Omental fat pad (tissue), 4 donors: ENCODE results near the gene CCP110. TPM values are rescaled to one million over a fixed set of nuclear protein-coding genes. Genes with fewer than 3 reads are reported as not detected.

Experiments used
- ATAC-seq: fragments of 150-250 bp; one replicate; pipeline ENCODE4 v1.9.1; 2016; ENCODE audit warnings: mild to moderate bottlenecking, moderate library complexity; ENCODE audit not compliant: low FRiP score
- DNase-seq: peaks from one replicate; pipeline ENCODE4 v3.0.0-alpha.2; 2019; ENCODE audit warnings: low spot score
- total RNA-seq, 4 donors: library from RNA; depleted of rRNA; stranded (reverse); fragments of >200 nt; gene quantifications; one replicate each; pipeline ENCODE4 v1.1.0, GENCODE V29; 2016
- TF ChIP-seq, protein P1 (sequence below), 3 donors: fragments of 450-650 bp; IDR thresholded peaks; one replicate each; pipeline ENCODE4 v1.5.1; 2016 to 2017; ENCODE audit warnings: antibody characterized with exemption in 3 of 3, mild to moderate bottlenecking in 3 of 3, moderate library complexity in 2 of 3

Gene CCP110
- total RNA-seq, 4 donors from 2014 or later = 8.9 to 18.8 (median 14.3) TPM

DNA sequence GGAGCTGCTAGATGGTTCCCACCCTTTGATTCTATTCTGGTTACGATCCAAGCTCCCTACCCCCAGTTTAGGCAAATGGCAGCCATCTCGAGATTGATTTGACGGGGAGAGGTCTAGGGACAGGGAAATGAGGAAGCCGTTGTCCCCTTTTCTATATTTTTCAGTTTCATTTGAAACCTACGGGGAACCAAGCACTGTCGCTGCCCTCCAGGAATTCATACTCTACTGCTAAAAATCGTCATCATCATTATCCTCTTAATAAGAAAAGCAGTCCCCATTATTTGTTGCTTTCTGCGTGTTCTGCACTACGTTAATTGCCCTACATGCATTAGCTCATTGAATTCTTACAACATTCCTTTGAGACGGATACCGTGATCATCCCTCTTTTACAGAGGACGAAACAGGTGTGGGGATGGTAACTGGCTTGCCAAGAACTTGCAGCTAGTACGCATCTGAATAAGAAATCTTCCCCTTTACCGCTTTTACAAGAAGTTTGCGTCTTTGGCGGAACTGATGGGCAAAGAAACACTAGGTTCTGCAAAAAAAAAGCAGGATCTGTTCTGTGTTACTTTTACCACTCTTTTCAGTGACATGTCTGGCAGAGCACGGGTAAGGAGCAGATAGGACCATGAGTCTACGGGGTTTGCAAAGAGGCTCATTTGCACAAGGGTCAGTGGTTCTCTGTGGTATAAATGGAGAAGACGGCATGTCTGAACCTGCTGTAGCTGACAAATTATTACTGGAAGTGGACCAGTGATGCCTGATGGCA lies 1.1 kb downstream of the CCP110 start:
- ATAC-seq = no peak
- TF ChIP-seq, protein P1, sequence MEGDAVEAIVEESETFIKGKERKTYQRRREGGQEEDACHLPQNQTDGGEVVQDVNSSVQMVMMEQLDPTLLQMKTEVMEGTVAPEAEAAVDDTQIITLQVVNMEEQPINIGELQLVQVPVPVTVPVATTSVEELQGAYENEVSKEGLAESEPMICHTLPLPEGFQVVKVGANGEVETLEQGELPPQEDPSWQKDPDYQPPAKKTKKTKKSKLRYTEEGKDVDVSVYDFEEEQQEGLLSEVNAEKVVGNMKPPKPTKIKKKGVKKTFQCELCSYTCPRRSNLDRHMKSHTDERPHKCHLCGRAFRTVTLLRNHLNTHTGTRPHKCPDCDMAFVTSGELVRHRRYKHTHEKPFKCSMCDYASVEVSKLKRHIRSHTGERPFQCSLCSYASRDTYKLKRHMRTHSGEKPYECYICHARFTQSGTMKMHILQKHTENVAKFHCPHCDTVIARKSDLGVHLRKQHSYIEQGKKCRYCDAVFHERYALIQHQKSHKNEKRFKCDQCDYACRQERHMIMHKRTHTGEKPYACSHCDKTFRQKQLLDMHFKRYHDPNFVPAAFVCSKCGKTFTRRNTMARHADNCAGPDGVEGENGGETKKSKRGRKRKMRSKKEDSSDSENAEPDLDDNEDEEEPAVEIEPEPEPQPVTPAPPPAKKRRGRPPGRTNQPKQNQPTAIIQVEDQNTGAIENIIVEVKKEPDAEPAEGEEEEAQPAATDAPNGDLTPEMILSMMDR (IDR thresholded peaks at IDR 0.05) = no peak

GRCh38 chr16:19525385-19525723 lies 1.6 kb downstream of the CCP110 start:
- DNase-seq (no peak), ATAC-seq (no peak)
- TF ChIP-seq, protein P1 (IDR thresholded peaks at IDR 0.05) = no peak

More for the DNA sequence above, 1.1 kb downstream of the CCP110 start:
- DNase-seq = no peak

DNA sequence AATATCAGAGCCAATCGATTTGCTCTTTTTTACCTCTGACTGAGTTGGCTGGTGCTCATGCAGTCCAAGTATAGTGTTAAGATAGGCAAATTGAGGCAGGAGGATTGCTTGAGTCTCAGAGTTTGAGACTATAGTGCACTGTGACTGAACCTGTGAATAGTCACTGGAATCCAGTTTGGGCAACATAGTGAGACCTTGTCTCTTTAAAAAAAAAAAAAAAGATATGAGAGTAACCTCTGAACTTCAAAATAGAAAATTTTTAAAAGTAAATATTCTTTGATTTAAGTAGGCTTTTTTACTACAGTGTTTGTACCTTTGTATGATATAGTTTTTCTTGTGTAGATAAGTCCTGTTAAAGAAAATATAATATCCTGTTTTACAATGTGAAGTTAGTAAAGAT lies 3.4 kb downstream of the CCP110 start:
- ATAC-seq (no peak), DNase-seq (no peak)
- TF ChIP-seq, protein P1 (IDR thresholded peaks at IDR 0.05) = no peak

DNA sequence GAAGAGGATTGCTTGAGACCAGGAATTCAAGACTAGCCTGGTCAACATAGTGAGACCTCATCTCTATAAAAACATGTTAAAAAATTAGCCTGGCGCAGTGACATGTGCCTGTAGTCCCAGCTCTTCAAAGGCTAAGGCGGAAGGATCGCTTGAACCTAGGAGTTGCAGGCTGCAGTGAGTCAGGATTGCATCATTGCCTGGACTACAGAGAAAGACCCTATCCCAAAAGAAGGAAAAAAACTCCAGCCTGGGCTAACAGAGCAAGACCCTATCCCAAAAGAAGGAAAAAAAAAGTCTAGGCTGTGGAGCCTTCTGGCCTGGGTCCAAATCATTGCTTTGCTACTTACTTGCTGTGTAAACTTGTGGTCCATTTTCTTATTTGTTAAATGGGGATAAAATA lies 4.9 kb downstream of the CCP110 start:
- DNase-seq (no peak), ATAC-seq (no peak)
- TF ChIP-seq, protein P1 (IDR thresholded peaks at IDR 0.05) = no peak

DNA sequence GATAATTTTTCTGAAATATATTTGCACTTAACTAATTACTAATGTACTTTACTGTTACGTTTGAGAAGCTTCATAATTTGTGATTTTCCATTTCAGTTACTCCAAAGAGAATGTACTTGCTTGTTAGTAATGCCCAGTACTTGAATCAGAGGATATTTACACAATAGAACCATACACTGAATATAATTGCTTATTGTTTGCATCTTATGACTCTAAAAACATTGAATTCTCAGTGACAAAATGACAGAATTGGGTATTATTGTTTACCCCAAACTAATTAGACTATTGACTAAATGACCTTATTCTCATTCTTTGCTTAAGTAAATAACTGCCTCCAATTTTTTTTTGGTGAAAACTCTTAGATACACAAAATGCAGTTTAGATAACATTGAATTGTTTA lies 8.9 kb downstream of the CCP110 start:
- DNase-seq (no peak), ATAC-seq (no peak)
- TF ChIP-seq, protein P1 (IDR thresholded peaks at IDR 0.05) = no peak

GRCh38 chr16:19540241-19540970 lies 16.7 kb downstream of the CCP110 start:
- DNase-seq (no peak), ATAC-seq (no peak)
- TF ChIP-seq, protein P1 (IDR thresholded peaks at IDR 0.05) = no peak
